ENCODE results near the gene MAPKAP1.

Gene MAPKAP1

DNA sequence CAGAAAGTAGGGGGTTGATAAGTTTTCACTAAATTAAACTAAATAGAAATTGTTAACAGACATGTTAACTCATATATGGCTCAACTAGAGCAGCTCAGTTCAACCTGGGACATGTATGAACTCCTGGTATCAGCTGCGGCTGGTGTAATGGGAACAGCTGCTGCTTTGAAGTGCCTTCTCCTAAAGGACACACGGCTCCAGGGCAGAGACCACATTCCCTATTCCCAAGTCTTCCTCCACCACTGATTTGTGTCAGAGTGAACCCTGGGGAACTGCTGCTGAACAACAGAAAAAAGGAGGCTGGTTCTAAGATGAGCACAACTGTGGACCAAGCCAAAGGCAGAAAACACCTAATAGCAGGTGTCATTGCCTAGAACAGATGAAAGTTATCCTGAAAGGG, 71.1 kb downstream of the MAPKAP1 start:
- no peak for DNase-seq

- no peak for DNase-seq
Measured at GRCh38 chr9:125634040-125634717, 72.8 kb downstream of the MAPKAP1 start.

- peak; percentile 20 for DNase-seq
Measured at GRCh38 chr9:125633116-125633745, 73.8 kb downstream of the MAPKAP1 start.

- DNase-seq = no peak
Measured at GRCh38 chr9:125632321-125633115, 74.5 kb downstream of the MAPKAP1 start.

GRCh38 chr9:125631391-125632085, 75.5 kb downstream of the MAPKAP1 start:
- DNase-seq = no peak

GRCh38 chr9:125630436-125630835, 76.6 kb downstream of the MAPKAP1 start:
- no peak for DNase-seq

DNA sequence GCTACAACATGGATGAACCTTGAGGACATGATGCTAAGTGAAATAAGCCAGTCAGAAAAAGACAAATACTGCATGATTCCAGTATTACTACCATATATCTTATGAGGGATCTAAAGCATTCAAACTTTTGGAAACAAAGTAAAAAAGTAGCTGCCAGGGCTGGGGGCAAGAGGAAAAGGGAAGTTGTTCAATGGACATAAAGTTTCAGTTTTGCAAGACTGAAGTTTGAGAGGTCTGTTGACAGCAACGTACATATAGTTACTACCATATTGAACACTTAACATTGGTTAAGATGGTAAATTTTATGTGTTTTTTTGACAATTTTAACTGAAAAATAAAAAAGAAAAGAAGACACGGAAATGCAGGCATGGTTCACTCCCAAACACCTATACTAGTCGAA, 77.6 kb downstream of the MAPKAP1 start:
- no peak for DNase-seq

- DNase-seq = no peak
Measured at GRCh38 chr9:125626187-125626586, 80.8 kb downstream of the MAPKAP1 start.

DNA sequence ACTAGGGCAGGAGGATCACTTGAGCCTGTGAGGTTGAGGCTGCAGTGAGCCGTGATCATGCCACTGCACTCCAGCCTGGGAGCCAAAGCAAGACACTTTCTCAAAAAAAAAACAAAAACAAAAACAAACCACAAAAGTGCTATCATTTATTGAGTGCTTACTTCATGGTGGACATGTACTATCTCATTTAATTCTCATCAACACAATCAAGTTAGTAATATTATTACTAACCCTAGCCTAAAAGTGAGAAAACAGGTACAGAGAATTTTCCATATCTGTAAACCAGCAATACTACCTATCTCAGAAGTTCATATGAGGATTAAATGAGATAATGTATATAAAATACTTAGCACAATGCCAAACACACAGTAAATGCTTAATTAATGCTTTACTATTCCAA, 85.8 kb downstream of the MAPKAP1 start:
- DNase-seq = no peak

GRCh38 chr9:125620216-125620615, 86.8 kb downstream of the MAPKAP1 start:
- DNase-seq = no peak

DNA sequence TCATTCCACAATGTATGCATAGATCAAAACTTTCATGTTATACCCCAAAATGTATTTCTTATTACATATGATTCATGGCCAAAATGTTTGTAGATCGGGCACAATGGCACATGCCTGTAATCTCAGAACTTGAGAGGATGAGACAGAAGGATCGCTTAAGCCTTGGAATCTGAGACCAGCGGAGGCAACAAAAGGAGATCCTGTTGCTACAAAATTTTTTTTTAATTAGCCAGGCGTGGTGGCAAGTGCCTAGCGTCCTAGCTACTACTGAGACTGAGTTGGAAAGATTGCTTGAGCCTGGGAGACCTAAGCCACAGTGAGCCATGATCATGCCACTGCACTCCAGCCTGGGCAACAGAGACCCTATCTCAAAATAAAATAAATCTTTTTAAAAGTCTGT, 89.9 kb downstream of the MAPKAP1 start:
- DNase-seq = no peak

- DNase-seq = no peak
Measured at GRCh38 chr9:125613141-125613540, 93.9 kb downstream of the MAPKAP1 start.

DNA sequence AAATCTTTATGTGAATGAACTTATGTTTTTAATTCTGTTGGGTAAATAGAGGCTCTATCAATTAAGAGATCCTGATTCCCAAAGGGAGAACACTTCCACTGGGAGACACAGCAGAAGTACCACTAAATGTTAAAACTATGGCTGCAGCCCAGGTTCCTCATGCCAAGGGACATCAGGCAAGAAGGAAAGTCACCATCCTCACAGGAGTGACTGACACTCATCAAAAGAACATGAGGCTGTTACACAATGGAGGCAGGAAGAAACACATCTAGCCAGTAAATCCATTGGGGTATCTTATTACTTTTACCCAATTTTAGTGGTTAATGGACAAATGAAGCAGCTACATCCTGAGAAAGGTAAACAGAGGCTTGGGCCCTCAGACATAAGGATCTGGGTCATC, 94.4 kb downstream of the MAPKAP1 start:
- no peak for DNase-seq

GRCh38 chr9:125611121-125611765, 95.8 kb downstream of the MAPKAP1 start:
- no peak for DNase-seq

DNA sequence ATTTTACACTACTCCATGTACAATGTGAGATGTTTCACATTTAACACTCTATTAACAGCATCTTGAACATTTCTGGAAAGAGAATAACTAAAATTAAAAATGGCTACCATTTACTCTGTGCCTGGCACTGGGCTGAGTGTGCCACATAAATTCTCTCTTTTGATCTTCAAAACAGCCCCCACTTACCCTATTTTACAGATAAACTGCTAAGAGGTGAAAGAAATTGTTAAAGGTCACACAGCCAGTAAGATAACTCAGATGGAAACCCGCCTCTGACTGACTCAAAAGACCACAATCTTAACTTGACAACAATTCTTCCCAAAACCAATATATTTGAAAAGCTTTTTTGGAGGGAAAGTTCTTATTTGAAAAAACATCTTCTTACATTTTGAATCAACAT, 97.3 kb downstream of the MAPKAP1 start:
- DNase-seq = no peak

DNA sequence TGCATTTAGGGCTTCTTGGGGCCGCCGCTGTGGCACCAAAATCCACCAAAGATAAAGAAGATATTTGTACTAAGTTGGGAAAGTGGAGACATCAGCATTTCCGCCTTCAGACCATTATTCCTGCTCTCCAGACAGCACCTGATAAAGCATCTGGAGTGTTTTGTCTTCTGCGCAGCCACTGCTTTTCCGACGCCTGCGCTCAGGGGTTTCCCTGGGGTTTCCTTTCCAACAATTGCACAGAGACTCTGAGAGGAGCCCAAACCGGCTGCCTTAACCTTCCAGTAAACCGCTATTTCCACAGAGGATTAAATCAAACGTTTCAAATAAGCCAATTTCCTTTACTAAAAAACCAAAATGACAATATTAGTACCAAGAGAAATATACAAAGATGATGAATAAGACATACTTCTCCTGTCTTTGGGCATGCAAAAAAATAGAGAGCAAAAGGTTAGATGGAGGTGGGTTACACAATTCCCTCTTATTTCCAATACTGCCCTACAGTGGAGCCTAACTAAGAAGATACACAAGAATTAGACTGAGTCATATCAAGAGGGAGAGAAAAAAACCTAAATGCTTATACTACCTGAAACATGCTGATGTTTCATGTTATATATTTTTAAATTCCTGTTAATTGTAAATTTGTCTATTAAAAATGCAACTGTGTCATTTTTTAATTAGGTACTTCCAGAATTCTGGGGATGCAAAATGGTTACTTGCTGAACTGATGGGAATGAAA, 98.4 kb downstream of the MAPKAP1 start:
- DNase-seq = no peak

GRCh38 chr9:125604196-125604595, 102.8 kb downstream of the MAPKAP1 start:
- DNase-seq = no peak

GRCh38 chr9:125603478-125604021, 103.5 kb downstream of the MAPKAP1 start:
- no peak for DNase-seq

DNA sequence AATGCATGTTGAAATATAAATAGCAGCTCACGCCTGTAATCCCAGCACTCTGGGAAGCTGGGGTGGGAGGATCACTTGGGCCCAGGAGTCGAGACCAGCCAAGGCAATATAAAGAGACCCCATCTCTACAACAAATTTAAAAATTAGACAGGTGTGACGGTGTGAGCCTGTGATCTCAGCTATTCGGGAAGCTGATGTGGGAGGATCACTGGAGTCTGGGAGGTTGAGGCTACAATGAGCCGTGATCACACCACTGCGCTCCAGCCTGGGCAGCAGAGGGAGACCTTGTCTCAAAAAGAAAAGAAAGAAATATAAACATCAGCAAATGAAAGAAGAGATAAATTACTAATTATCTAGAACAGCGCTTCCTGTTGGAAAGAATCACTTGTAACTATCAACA, 105.0 kb downstream of the MAPKAP1 start:
- DNase-seq = no peak

DNA sequence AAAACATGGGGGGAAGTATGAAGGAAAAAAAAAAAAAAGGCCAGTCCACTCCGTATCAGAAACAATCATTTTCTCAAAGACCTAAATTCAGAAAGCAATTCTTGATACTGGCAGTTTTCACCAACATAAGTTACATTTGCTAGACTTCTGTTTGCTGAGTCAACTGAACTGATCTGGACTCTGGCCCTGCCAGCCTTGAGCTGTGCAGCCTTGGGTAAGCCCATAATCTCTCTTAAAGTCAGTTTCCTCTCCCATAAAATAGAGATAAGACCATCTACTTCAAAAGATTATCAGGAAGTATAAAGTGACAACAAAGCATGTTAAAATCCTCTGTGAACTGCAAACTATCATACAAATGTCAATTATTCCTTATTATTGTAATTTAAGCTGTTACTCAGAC, 106.8 kb downstream of the MAPKAP1 start:
- DNase-seq = no peak

DNA sequence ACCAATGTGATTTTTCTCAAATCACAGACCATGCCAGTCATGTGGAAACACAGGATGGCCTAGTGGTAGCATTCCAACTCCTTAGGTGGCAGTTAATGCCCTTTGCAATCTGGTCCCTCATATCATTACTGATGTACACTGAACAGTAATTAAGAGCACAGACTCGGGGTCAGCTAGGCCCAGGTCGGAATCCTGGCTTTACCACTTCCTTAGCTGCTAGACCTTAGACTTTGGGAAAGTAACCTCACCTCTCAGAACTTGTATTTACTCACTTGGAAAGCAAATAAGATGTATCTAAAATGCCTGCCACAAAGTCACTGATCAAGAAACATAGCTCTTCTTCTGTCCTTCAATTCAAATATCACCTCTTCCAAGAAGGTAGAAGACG, 112.8 kb downstream of the MAPKAP1 start:
- no peak for DNase-seq
